K562 (cell line): Measurements from ENCODE around the gene RPTOR. TPM values are rescaled to one million over a fixed set of nuclear protein-coding genes. Genes with fewer than 3 reads are reported as not detected.

Source experiments
- ATAC-seq: fragments of 200-7000 bp; cut with Tn5 transposase; 3 replicates; pipeline ENCODE4 v1.9.1; 2020; ENCODE audit warnings: moderate library complexity
- BruUV-seq: library from RNA; stranded (reverse); fragments of 400-500 nt; replicated peaks from 2 replicates; lab custom pipeline; 2021; lab: Mats Ljungman, UMichigan
- CTCF ChIA-PET: fragments of 300-600 bp; formaldehyde crosslinking; extraction: SDS; loops from one replicate; lab custom pipeline; 2021; ENCODE audit warnings: low intra/inter-chr PET ratio; lab: Yijun Ruan, JAX
- POLR2A ChIA-PET: fragments of 300-600, 350-650 bp; sonication (Branson Sonifier 250); formaldehyde crosslinking; extraction: SDS; loops from one replicate; lab custom pipeline; 2021; ENCODE audit warnings: antibody characterized with exemption, inconsistent platforms; lab: Yijun Ruan, JAX
- DNase-seq, 4 experiments: peaks; one replicate each; pipeline versions ENCODE4 v3.0.0 to v3.0.0-alpha.2; 2011 to 2018; ENCODE audit warnings: low spot score in 3 of 4, mixed read lengths in 3 of 4; ENCODE audit errors: extremely low read depth in 1 of 4
- FAIRE-seq: peaks from 2 replicates; lab custom pipeline; 2011; peaks lifted over from hg19 to GRCh38; lab: Jason Lieb, UNC
- H2AFZ ChIP-seq: 2 replicates; pipeline ENCODE4 v1.6.0; 2011; ENCODE audit warnings: low read depth, low read length, control low read depth, inconsistent platforms
- H3K27ac ChIP-seq: fragments of 200-600 bp; 3 replicates; pipeline ENCODE4 v1.8.0; 2011; ENCODE audit warnings: low read depth, mild to moderate bottlenecking, control low read depth, inconsistent platforms, low read length, moderate library complexity, mixed read lengths; ENCODE audit errors: extremely low read depth
- H3K27me3 ChIP-seq, 2 experiments: fragments of 300-600 bp in 1 of 2; 2 replicates in 1 of 2; 3 replicates in 1 of 2; pipeline versions ENCODE4 v1.6.0 to v1.8.0; 2011; ENCODE audit warnings: inconsistent platforms in 2 of 2, low read length in 2 of 2, mild to moderate bottlenecking in 1 of 2, mixed read lengths in 1 of 2, moderate library complexity in 1 of 2; ENCODE audit not compliant: control insufficient read depth in 2 of 2, insufficient read depth in 2 of 2
- H3K36me3 ChIP-seq: fragments of 300-600 bp; 3 replicates; pipeline ENCODE4 v1.8.0; 2011; ENCODE audit warnings: mild to moderate bottlenecking, low read length, inconsistent platforms; ENCODE audit not compliant: control insufficient read depth, insufficient read depth
- H3K4me1 ChIP-seq, 2 experiments: fragments of 200-600 bp in 1 of 2; replicated peaks in 1 of 2; 2 replicates in 1 of 2; 3 replicates in 1 of 2; pipeline versions ENCODE4 v1.5.1 to v1.8.0; 2011; ENCODE audit warnings: inconsistent platforms in 2 of 2, low read length in 2 of 2, mild to moderate bottlenecking in 1 of 2, mixed read lengths in 1 of 2, moderate library complexity in 1 of 2; ENCODE audit not compliant: control insufficient read depth in 2 of 2, insufficient read depth in 2 of 2
- H3K4me2 ChIP-seq: 2 replicates; pipeline ENCODE4 v1.6.1; 2011; ENCODE audit warnings: low read length, control low read depth, inconsistent platforms, mixed read lengths; ENCODE audit not compliant: insufficient read depth
- H3K4me3 ChIP-seq: fragments of 200-600 bp; sonication (generic), shearing (Covaris generic); 2 replicates; pipeline ENCODE4 v1.5.1; 2016; ENCODE audit warnings: control low read depth, inconsistent platforms
- H3K79me2 ChIP-seq: fragments of 200-600 bp; 3 replicates; pipeline ENCODE4 v1.8.0; 2011; ENCODE audit warnings: low read length, inconsistent platforms; ENCODE audit not compliant: control insufficient read depth, insufficient read depth
- H3K9ac ChIP-seq, 2 experiments: 2 replicates each; pipeline versions ENCODE4 v1.6.0 to v1.6.1; 2011; ENCODE audit warnings: low read depth in 2 of 2, low read length in 2 of 2, control low read depth in 1 of 2, inconsistent platforms in 1 of 2, mild to moderate bottlenecking in 1 of 2, mixed read lengths in 1 of 2; ENCODE audit not compliant: insufficient read depth in 1 of 2
- H3K9me1 ChIP-seq: one replicate; pipeline ENCODE4 v1.6.0; 2011; ENCODE audit warnings: inconsistent platforms, mild to moderate bottlenecking, low read length, moderate library complexity; ENCODE audit not compliant: control insufficient read depth, insufficient read depth
- H3K9me3 ChIP-seq: replicated peaks from 2 replicates; pipeline ENCODE4 v1.5.1; 2011; ENCODE audit warnings: low read depth, low read length, inconsistent platforms; ENCODE audit not compliant: control insufficient read depth, insufficient read depth
- H4K20me1 ChIP-seq: replicated peaks from 2 replicates; pipeline ENCODE4 v1.6.1; 2011; ENCODE audit warnings: low read length, inconsistent platforms, mixed read lengths; ENCODE audit not compliant: control insufficient read depth, insufficient read depth
- CBFA2T2 ChIP-seq: fragments of 450-650 bp; conservative IDR thresholded peaks from 2 replicates; pipeline ENCODE4 v1.6.1; 2017; ENCODE audit warnings: mild to moderate bottlenecking
- ETV5 ChIP-seq: sonication (generic); formaldehyde crosslinking; IDR thresholded peaks from 2 replicates; pipeline ENCODE4 v1.4.0; 2020; ENCODE audit warnings: low read depth, mild to moderate bottlenecking, missing genetic modification reagents
- HDAC2 ChIP-seq: fragments of 450-650 bp; IDR thresholded peaks from 2 replicates; pipeline ENCODE4 v1.6.1; 2016; ENCODE audit warnings: mild to moderate bottlenecking
- HMGN3 ChIP-seq: IDR thresholded peaks from 2 replicates; pipeline ENCODE4 v1.6.1; 2011; ENCODE audit warnings: borderline replicate concordance, low read depth, mild to moderate bottlenecking, mixed read lengths, low read length; ENCODE audit not compliant: insufficient read length; ENCODE audit errors: extremely low read depth
- KAT2B ChIP-seq: IDR thresholded peaks from one replicate; pipeline ENCODE4 v1.6.1; 2012; ENCODE audit warnings: low read depth, mild to moderate bottlenecking, control low read depth, inconsistent platforms, low read length, moderate library complexity
- KDM5B ChIP-seq: fragments of 200-600 bp; sonication (generic); IDR thresholded peaks from 2 replicates; pipeline ENCODE4 v1.6.1; 2012; ENCODE audit warnings: low read depth, mild to moderate bottlenecking, moderate library complexity, low read length, control low read depth, inconsistent platforms; ENCODE audit not compliant: insufficient replicate concordance
- NR4A1 ChIP-seq, 2 experiments: fragments of 250-450 bp in 1 of 2; fragments of 450-650 bp in 1 of 2; sonication (Bioruptor Pico) in 1 of 2; IDR thresholded peaks; 2 replicates each; pipeline versions ENCODE4 v1.4.0 to v1.6.1; 2016 to 2020; ENCODE audit warnings: mild to moderate bottlenecking in 2 of 2, missing compliant biosample characterization in 1 of 2, missing genetic modification characterization in 1 of 2, moderate library complexity in 1 of 2
- POLR2A ChIP-seq: fragments of 450-650 bp; conservative IDR thresholded peaks from 2 replicates; pipeline ENCODE4 v1.6.1; 2016
- SMAD4 ChIP-seq: fragments of 250-450 bp; sonication (Bioruptor Pico); conservative IDR thresholded peaks from 2 replicates; pipeline ENCODE4 v1.8.0; 2021; ENCODE audit warnings: inconsistent platforms, mild to moderate bottlenecking, moderate library complexity
- SP2 ChIP-seq: IDR thresholded peaks from 2 replicates; pipeline ENCODE4 v1.6.1; 2011; ENCODE audit warnings: mild to moderate bottlenecking, low read depth, low read length, moderate library complexity; ENCODE audit not compliant: poor library complexity, severe bottlenecking; ENCODE audit errors: extremely low read depth
- TGIF2 ChIP-seq: sonication (generic); formaldehyde crosslinking; IDR thresholded peaks from 2 replicates; pipeline ENCODE4 v1.8.1; 2022; ENCODE audit warnings: mild to moderate bottlenecking, missing genetic modification reagents, moderate library complexity
- ZNF143 ChIP-seq: sonication (generic); formaldehyde crosslinking; IDR thresholded peaks from 2 replicates; pipeline ENCODE4 v1.9.0; 2022; ENCODE audit warnings: mild to moderate bottlenecking, missing genetic modification reagents
- WGBS: fragments of 100-300 bp; shearing (Covaris generic); methylation state at CpG from one replicate; pipeline ENCODE4 v1.1.6; 2016; ENCODE audit warnings: low coverage, mixed read lengths; ENCODE audit not compliant: insufficient coverage; ENCODE audit errors: missing lambda C conversion rate; 5-methylcytosine and 5-hydroxymethylcytosine counted together
- in situ Hi-C: fragments of 300-500 bp; cut with MboI; formaldehyde crosslinking; loops from 4 replicates; pipeline ENCODE4 v1.15.0; 2018; ENCODE audit warnings: inconsistent platforms, mixed read lengths
- intact Hi-C: fragments of 100-400 bp; cut with micrococcal nuclease; formaldehyde crosslinking; loops from 2 replicates; pipeline ENCODE4 v1.14.2; 2022
- polyA plus RNA-seq, 8 experiments: library from polyadenylated mRNA; depleted of rRNA in 4 of 8; stranded (reverse) in 5 of 8; unstranded in 3 of 8; fragments of >200 nt; fragmentation: Nextera tagmentation in 2 of 8; fragmentation: Illumina TruSeq in 1 of 8; extraction: Ambion mirVana in 2 of 8; extraction: Trizol in 1 of 8; gene quantifications; 2 replicates each; pipeline versions ENCODE4 v1.2.1 to v1.2.3, GENCODE V29; 2011 to 2014; ENCODE audit warnings: inconsistent platforms in 1 of 8, missing spikeins in 1 of 8
- total RNA-seq, 7 experiments: library from RNA; depleted of rRNA in 6 of 7; stranded (reverse); fragments of >200 nt in 6 of 7; fragmentation: Illumina TruSeq in 2 of 7; extraction: Trizol in 2 of 7; gene quantifications; 2 replicates each; pipeline versions ENCODE4 v1.2.1 to v1.2.3, GENCODE V29; 2011 to 2021; ENCODE audit warnings: low replicate concordance in 1 of 7
- TF ChIP-seq, protein P1 (sequence below): fragments of 450-650 bp; IDR thresholded peaks from 2 replicates; pipeline ENCODE4 v1.7.0; 2016; ENCODE audit warnings: borderline replicate concordance
- TF ChIP-seq, protein P2 (sequence below): sonication (generic); formaldehyde crosslinking; IDR thresholded peaks from 2 replicates; pipeline ENCODE4 v1.8.1; 2023; ENCODE audit warnings: mild to moderate bottlenecking, missing genetic modification reagents

The RPTOR gene
- total and polyA plus RNA-seq, 9 of the 15 experiments (the other 6 are each of a cell fraction or from before 2014, with no cell fraction given): 0.24 to 54.1 (median 10.2) TPM

DNA sequence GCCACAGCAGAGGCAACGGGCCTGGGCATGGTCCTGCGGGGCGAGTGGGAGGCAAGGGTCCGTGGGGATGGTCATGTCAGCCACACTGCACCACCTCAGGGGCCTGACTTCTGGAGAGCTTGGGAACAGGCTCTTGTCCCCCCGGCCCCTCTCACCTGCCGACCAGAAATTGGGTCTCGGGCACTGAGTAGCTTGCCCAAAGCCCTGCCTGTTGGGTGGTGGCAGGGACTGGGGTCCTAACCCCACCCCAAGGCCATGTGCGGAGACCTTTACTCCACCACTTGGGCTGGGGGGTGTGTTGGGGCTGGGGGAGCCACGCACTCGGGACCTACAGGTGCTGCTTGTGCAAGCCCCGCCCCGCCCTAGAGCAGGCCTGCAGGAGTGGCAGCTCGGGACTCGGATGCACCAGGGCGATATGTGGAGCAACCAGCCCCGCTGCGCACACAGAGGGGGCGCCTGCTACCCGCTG is 422.8 kb downstream of the RPTOR start (continued):
- TF ChIP-seq, protein P1, sequence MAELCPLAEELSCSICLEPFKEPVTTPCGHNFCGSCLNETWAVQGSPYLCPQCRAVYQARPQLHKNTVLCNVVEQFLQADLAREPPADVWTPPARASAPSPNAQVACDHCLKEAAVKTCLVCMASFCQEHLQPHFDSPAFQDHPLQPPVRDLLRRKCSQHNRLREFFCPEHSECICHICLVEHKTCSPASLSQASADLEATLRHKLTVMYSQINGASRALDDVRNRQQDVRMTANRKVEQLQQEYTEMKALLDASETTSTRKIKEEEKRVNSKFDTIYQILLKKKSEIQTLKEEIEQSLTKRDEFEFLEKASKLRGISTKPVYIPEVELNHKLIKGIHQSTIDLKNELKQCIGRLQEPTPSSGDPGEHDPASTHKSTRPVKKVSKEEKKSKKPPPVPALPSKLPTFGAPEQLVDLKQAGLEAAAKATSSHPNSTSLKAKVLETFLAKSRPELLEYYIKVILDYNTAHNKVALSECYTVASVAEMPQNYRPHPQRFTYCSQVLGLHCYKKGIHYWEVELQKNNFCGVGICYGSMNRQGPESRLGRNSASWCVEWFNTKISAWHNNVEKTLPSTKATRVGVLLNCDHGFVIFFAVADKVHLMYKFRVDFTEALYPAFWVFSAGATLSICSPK: no peak

GRCh38 chr17:80968602-80969029 is 424.0 kb downstream of the RPTOR start:
- Histone ChIP-seq H3K4me2 (no peak overlapping the region), H3K4me3 (no peak overlapping the region), H3K9ac (no peak overlapping the region), H3K27me3 (peaks cover 11 to 20% of the 10 kb centered on the region in 2 experiments; a peak in 4 of 5 replicates), H3K27ac (no peak overlapping the region), H3K36me3 (peaks cover 9% of the 10 kb centered on the region; the same call in 1 of the 3 replicates), H3K9me3 (no peaks in the 10 kb centered on the region), H3K4me1 (peaks cover 0 to 51% of the 10 kb centered on the region in 2 experiments; a peak in 4 of 5 replicates), H4K20me1 (no peaks in the 10 kb centered on the region), H3K9me1 (no peaks in the 10 kb centered on the region), H2AFZ (no peak overlapping the region), H3K79me2 (no peaks in the 10 kb centered on the region)
- intact Hi-C loops: no loop called here
- WGBS: 48% methylated on average over 17 of the region's 17 CpGs
- ChIA-PET CTCF (no interaction called here), POLR2A (interaction anchor here (0.7 kb wide), 3 partner anchors 8 to 440 kb away, joined by 3 to 4 read pairs (median 3); no protein-coding TSS in a partner anchor)
- 0 out of 2 replicates have a peak, but pooled peaks have one; percentile 26 for TF ChIP-seq POLR2A
- no peak for TF ChIP-seq HDAC2
- TF ChIP-seq HMGN3: peak; percentile 49
- TF ChIP-seq ETV5 (CRISPR knock-in tag): no peak
- TF ChIP-seq SP2: no peak
- no peak for TF ChIP-seq KAT2B
- TF ChIP-seq ZNF143: no peak
- no peak for TF ChIP-seq NR4A1 (CRISPR knock-in tag; IDR thresholded peaks at IDR 0.05)
- no peak for TF ChIP-seq NR4A1 (tag; IDR thresholded peaks at IDR 0.05)
- no peak for TF ChIP-seq SMAD4
- TF ChIP-seq, protein P2, sequence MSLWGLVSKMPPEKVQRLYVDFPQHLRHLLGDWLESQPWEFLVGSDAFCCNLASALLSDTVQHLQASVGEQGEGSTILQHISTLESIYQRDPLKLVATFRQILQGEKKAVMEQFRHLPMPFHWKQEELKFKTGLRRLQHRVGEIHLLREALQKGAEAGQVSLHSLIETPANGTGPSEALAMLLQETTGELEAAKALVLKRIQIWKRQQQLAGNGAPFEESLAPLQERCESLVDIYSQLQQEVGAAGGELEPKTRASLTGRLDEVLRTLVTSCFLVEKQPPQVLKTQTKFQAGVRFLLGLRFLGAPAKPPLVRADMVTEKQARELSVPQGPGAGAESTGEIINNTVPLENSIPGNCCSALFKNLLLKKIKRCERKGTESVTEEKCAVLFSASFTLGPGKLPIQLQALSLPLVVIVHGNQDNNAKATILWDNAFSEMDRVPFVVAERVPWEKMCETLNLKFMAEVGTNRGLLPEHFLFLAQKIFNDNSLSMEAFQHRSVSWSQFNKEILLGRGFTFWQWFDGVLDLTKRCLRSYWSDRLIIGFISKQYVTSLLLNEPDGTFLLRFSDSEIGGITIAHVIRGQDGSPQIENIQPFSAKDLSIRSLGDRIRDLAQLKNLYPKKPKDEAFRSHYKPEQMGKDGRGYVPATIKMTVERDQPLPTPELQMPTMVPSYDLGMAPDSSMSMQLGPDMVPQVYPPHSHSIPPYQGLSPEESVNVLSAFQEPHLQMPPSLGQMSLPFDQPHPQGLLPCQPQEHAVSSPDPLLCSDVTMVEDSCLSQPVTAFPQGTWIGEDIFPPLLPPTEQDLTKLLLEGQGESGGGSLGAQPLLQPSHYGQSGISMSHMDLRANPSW: no peak
- no peak for TF ChIP-seq TGIF2 (CRISPR knock-in tag)
- peak; percentile 41 for TF ChIP-seq KDM5B
- TF ChIP-seq CBFA2T2: no peak
- in situ Hi-C loops: no loop called here
- BruUV-seq: TSS peak; percentile 29
- ATAC-seq (no peak), FAIRE-seq (no peak), DNase-seq (no peak)
